ENCODE results near the gene SAMD1. TPM values are rescaled to one million over a fixed set of nuclear protein-coding genes. Genes with fewer than 3 reads are reported as not detected.

SAMD1 gene
- total RNA-seq, 2 donors from 2014 or later = 94.2 to 126 TPM

- Histone ChIP-seq H3K27ac (ENCODE audit: low read depth, low read length) (no peak overlapping the region), H3K27me3 (ENCODE audit: control insufficient read depth, insufficient read depth, low read length, poor library complexity, severe bottlenecking) (no peaks in the 10 kb centered on the region), H3K36me3 (ENCODE audit: control insufficient read depth, insufficient read depth, low read length) (peaks cover 21% of the 10 kb centered on the region), H3K4me1 (ENCODE audit: control insufficient read depth, insufficient read depth, low read length) (no peaks in the 10 kb centered on the region), H3K9ac (ENCODE audit: extremely low read depth, low read length, poor library complexity, severe bottlenecking) (no peak overlapping the region), H3K4me3 (ENCODE audit: low read length) (no peak overlapping the region), H3K9me3 (ENCODE audit: control insufficient read depth, low read length) (no peaks in the 10 kb centered on the region)
- H3K9me3 Mint-ChIP-seq = no peaks in the 10 kb centered on the region
- no peaks in the 10 kb centered on the region for H3K27me3 Mint-ChIP-seq (ENCODE audit: insufficient read depth)
- H3K27ac Mint-ChIP-seq = no peak overlapping the region
- no peak for TF ChIP-seq CTCF (conservative IDR thresholded peaks at IDR 0.05)
- 88 to 95% methylated on average over 5 to 6 of the region's 6 CpGs for WGBS, 2 experiments (ENCODE audit: insufficient coverage in 1 of 2, insufficient read length in 1 of 2)
- no peaks in the 10 kb centered on the region for H3K4me1 Mint-ChIP-seq
- no peak overlapping the region for H3K4me3 Mint-ChIP-seq
- no peak for DNase-seq
- peaks cover 41% of the 10 kb centered on the region for H3K36me3 Mint-ChIP-seq (ENCODE audit: low read depth)
Observed at GRCh38 chr19:14101003-14101545, 10.5 kb upstream of the SAMD1 start.

GRCh38 chr19:14097532-14098151 is 7.1 kb upstream of the SAMD1 start:
- peak; percentile 57 for TF ChIP-seq CTCF (conservative IDR thresholded peaks at IDR 0.05)
- H3K36me3 ChIP-seq (ENCODE audit: control insufficient read depth, insufficient read depth, low read length) = peaks cover 10% of the 10 kb centered on the region
- Mint-ChIP-seq H3K9me3 (peaks cover 20% of the 10 kb centered on the region), H3K36me3 (ENCODE audit: low read depth) (peaks cover 31% of the 10 kb centered on the region), H3K27ac (peak overlapping the region; percentile 18), H3K4me1 (no peaks in the 10 kb centered on the region), H3K27me3 (ENCODE audit: insufficient read depth) (peaks cover 5% of the 10 kb centered on the region), H3K4me3 (no peak overlapping the region)
- DNase-seq = peak; percentile 63
- H3K9ac ChIP-seq (ENCODE audit: extremely low read depth, low read length, poor library complexity, severe bottlenecking) = no peak overlapping the region
- H3K27me3 ChIP-seq (ENCODE audit: control insufficient read depth, insufficient read depth, low read length, poor library complexity, severe bottlenecking) = no peaks in the 10 kb centered on the region
- 91 to 93% methylated on average over 19 to 21 of the region's 21 CpGs for WGBS, 2 experiments (ENCODE audit: insufficient coverage in 1 of 2, insufficient read length in 1 of 2)
- peaks cover 9% of the 10 kb centered on the region for H3K9me3 ChIP-seq (ENCODE audit: control insufficient read depth, low read length)
- no peak overlapping the region for H3K27ac ChIP-seq (ENCODE audit: low read depth, low read length)
- no peaks in the 10 kb centered on the region for H3K4me1 ChIP-seq (ENCODE audit: control insufficient read depth, insufficient read depth, low read length)
- H3K4me3 ChIP-seq (ENCODE audit: low read length) = no peak overlapping the region

- H3K27ac Mint-ChIP-seq = no peak overlapping the region
Observed at GRCh38 chr19:14096272-14096992, 5.9 kb upstream of the SAMD1 start.

More at GRCh38 chr19:14096272-14096992, 5.9 kb upstream of the SAMD1 start:
- Mint-ChIP-seq H3K9me3 (peaks cover 22% of the 10 kb centered on the region), H3K27me3 (ENCODE audit: insufficient read depth) (peaks cover 9% of the 10 kb centered on the region), H3K36me3 (ENCODE audit: low read depth) (peaks cover 29% of the 10 kb centered on the region), H3K4me1 (peaks cover 7% of the 10 kb centered on the region), H3K4me3 (no peak overlapping the region)
- WGBS, 2 experiments (ENCODE audit: insufficient coverage in 1 of 2, insufficient read length in 1 of 2) = 92 to 100% methylated on average over 4 to 9 of the region's 11 CpGs
- H3K27me3 ChIP-seq (ENCODE audit: control insufficient read depth, insufficient read depth, low read length, poor library complexity, severe bottlenecking) = no peaks in the 10 kb centered on the region
- TF ChIP-seq CTCF (conservative IDR thresholded peaks at IDR 0.05) = peak; percentile 59
- H3K9me3 ChIP-seq (ENCODE audit: control insufficient read depth, low read length) = peaks cover 9% of the 10 kb centered on the region
- H3K9ac ChIP-seq (ENCODE audit: extremely low read depth, low read length, poor library complexity, severe bottlenecking) = no peak overlapping the region
- peaks cover 8% of the 10 kb centered on the region for H3K36me3 ChIP-seq (ENCODE audit: control insufficient read depth, insufficient read depth, low read length)
- H3K27ac ChIP-seq (ENCODE audit: low read depth, low read length) = no peak overlapping the region
- no peaks in the 10 kb centered on the region for H3K4me1 ChIP-seq (ENCODE audit: control insufficient read depth, insufficient read depth, low read length)
- no peak overlapping the region for H3K4me3 ChIP-seq (ENCODE audit: low read length)
- peak; percentile 62 for DNase-seq
